HG03139 (cell line): ENCODE data around the gene CNTN5.

Experiments used
- ATAC-seq: cut with Tn5 transposase; IDR thresholded peaks from one replicate; pipeline ENCODE4 v1.9.1; 2021; ENCODE audit not compliant: unreplicated experiment

Gene CNTN5

GRCh38 chr11:99589771-99590170 is 569.0 kb downstream of the CNTN5 start:
- no peak for ATAC-seq

DNA sequence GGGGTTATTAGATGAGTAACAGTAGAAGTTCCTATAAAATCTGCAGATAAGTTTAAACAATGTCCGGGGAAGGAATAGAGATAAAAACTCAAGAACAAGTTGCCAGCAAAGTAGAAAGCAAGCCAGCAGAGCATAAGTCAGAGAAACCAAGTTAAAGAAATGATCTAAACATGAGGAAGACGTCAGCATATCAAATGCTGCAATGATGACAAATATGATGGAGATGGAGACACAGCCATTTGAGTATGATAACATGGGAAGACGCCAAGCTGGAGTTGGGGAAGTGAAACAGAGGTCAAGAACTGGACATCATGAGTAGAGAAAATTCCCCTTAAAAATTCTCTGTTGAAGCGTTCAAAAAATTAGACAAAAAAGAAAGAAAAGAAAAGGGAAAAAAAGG is 571.5 kb downstream of the CNTN5 start:
- ATAC-seq, result no peak

DNA sequence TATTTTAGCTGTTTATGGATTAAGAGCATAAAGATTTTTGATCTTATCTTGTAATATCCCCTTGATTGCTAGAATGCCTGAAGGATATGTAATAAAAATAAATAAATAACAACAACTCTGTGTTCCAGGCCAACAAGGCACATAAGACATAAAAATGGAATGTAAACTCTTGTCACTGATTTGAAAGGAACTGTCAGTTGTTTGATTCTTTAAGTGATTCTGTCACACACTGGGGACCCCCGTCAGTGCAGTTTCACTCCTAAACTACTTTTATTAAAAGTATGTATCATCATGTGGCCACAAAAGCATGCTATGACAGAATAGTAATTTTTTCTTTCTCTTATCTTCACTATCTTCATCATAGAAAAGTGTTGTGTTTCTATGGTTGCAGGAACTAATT is 572.4 kb downstream of the CNTN5 start:
- ATAC-seq, result no peak

- no peak for ATAC-seq
Observed at GRCh38 chr11:99601179-99601578, 580.4 kb downstream of the CNTN5 start.

GRCh38 chr11:99614352-99614751 is 593.6 kb downstream of the CNTN5 start:
- no peak for ATAC-seq

- no peak for ATAC-seq
Observed at GRCh38 chr11:99630629-99631028, 609.9 kb downstream of the CNTN5 start.

DNA sequence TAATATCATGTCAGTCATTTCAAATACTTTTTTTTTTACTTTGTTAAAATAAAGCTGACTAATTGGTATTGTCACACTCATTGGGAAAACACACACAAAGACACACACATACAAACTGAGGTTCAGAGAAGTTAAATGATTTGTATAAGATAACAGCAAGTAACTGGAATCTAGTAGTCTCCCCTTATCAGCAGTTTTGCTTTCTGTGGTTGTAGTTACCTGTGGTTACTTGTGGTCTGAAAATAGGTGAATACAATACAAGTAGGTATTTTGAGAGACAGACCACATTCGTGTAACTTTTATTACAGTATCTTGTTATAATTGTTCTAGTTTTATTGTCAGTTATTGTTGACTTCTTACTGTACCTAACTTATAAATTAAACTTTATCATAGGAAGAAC is 610.9 kb downstream of the CNTN5 start:
- no peak for ATAC-seq

DNA sequence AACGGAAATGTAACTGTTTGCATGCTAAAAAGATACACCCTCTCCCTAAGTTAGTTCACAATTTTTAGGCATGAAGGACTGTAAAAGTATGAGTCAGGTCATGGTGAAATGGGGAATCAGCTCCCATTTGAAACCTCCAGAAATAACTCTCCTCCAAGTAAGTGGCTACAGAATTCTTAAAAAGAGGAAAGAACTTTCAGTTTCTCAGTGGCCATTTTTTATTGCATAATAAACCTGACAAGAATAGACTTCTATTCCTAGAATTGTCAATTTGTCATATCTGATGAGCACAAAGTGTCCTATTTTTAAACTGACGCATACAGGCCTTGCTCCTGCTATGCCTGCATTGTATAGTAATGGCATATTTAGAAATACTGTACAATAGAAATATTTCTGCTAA is 612.2 kb downstream of the CNTN5 start:
- no peak for ATAC-seq

GRCh38 chr11:99634581-99634980 is 613.8 kb downstream of the CNTN5 start:
- no peak for ATAC-seq

GRCh38 chr11:99638073-99638553 is 617.4 kb downstream of the CNTN5 start:
- no peak for ATAC-seq

DNA sequence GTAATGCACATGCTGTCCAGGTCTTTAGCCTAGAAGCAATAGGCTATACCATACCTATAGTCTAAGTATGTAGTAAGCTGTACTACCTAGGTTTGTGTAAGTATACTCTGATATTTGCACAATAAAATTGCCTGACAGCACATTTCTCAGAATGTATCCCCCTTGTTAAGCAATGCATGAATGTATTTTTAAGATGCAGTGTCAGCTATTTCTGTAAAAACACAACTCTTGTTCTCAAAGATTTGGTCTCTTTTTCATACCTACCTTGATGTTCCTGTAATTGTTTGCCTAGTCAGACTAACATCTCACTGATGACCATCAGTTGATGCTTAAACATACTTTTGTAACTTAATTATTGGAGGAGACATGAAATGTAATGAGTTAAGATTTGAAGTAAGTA is 619.9 kb downstream of the CNTN5 start:
- ATAC-seq, result no peak

- ATAC-seq, result no peak
Observed at GRCh38 chr11:99645934-99646333, 625.2 kb downstream of the CNTN5 start.

DNA sequence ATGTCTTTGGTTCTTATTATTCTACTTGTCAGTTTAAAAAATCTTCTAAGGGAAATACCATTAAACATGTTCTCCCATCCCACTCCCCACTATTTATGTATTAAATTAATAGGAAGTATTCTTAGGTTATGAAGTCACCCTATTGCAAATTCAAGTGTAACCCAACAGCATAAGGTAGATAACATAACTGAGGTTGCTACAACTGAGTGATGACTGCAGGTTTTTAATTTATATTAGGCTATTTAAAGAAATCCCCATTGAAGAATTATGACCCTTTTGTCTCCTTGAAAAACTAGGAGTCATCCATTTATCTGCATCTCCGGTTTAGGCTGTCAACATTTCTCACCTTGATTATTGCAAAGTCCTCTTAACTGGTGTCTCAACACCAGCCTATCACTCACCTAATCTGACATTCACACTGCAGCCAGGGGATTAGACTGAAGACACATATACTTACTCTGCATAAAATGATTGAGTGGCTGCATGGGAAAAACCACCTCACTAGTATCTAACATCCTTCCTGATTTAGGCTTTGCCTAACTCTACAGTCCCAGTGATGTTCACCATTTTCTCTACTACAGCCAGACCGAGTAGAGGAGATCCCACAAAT is 649.4 kb downstream of the CNTN5 start:
- ATAC-seq, result no peak

- no peak for ATAC-seq
Observed at GRCh38 chr11:99671808-99672409, 651.2 kb downstream of the CNTN5 start.

DNA sequence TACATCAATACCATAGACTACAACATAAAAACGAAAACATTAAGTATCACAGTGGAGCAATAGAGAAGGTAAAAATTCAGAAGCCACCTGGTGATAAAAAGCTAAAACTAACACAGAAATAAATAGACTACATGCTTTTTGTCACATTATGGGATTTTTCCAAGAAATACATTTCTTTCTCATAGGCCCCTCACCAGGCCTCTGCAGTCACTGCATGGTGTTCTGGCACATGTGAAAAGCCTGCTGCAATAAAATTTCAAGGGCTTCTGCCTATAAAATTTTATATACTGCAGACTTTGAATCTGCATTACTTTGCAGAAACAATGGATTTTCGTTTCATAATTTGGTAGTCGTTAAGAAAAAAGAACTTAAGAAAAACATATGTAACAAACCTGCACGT is 655.5 kb downstream of the CNTN5 start:
- ATAC-seq, result no peak

GRCh38 chr11:99682171-99682570 is 661.4 kb downstream of the CNTN5 start:
- no peak for ATAC-seq

- no peak for ATAC-seq
Observed at GRCh38 chr11:99682646-99683045, 661.9 kb downstream of the CNTN5 start.

GRCh38 chr11:99683933-99684332 is 663.2 kb downstream of the CNTN5 start:
- no peak for ATAC-seq

GRCh38 chr11:99686838-99687237 is 666.1 kb downstream of the CNTN5 start:
- ATAC-seq, result no peak

DNA sequence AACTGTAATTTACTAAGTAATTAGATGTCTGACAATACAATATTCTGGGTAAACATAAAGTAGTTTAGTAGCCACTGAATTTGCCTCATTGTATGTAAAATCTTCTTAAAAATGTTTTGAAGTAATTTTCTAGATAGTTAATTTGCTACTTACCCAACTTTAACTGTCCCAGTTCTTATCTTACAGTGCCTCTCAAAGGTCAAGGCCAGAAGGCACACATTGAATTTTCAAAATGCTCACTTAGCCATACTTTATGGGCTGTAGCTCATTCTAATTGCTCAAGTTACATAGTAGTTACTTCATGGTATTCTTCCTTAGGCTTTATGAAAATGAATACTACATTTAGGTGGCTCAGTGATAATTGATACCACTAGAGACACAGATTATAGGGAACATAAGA is 666.6 kb downstream of the CNTN5 start:
- ATAC-seq, result no peak

GRCh38 chr11:99693941-99694492 is 673.3 kb downstream of the CNTN5 start:
- no peak for ATAC-seq

- no peak for ATAC-seq
Observed at GRCh38 chr11:99695106-99695505, 674.4 kb downstream of the CNTN5 start.

- no peak for ATAC-seq
Observed at GRCh38 chr11:99706848-99707247, 686.1 kb downstream of the CNTN5 start.
